DMS53 treated with DMSO at 0.1 percent for 48 hours (cell line): ENCODE data around the gene CHCHD3.
A peak's percentile ranks its signal among the peaks of the same experiment; 100 is the strongest.

Source experiments
- DNase-seq: peaks from one replicate; lab custom pipeline; 2025; ENCODE audit not compliant: unreplicated experiment; lab: John Stamatoyannopoulos, UW

Gene CHCHD3

GRCh38 chr7:133079296-133079695, 2.6 kb downstream of the CHCHD3 start:
- no peak for DNase-seq

- no peak for DNase-seq
These were observed 4.5 kb downstream of the CHCHD3 start for GRCh38 chr7:133077394-133077793.

- DNase-seq = no peak
These were observed 5.7 kb downstream of the CHCHD3 start for GRCh38 chr7:133076142-133076541.

- DNase-seq = no peak
These were observed 10.4 kb downstream of the CHCHD3 start for GRCh38 chr7:133071506-133071905.

GRCh38 chr7:133070562-133070961, 11.3 kb downstream of the CHCHD3 start:
- peak; percentile 69 for DNase-seq

GRCh38 chr7:133065301-133065700, 16.6 kb downstream of the CHCHD3 start:
- DNase-seq = no peak

- DNase-seq = no peak
These were observed 17.6 kb downstream of the CHCHD3 start for GRCh38 chr7:133064082-133064820.

GRCh38 chr7:133061792-133062191, 20.1 kb downstream of the CHCHD3 start:
- no peak for DNase-seq

- DNase-seq = no peak
These were observed 20.5 kb downstream of the CHCHD3 start for GRCh38 chr7:133061357-133061756.

GRCh38 chr7:133060004-133060403, 21.9 kb downstream of the CHCHD3 start:
- DNase-seq = no peak

- no peak for DNase-seq
These were observed 22.6 kb downstream of the CHCHD3 start for GRCh38 chr7:133059263-133059662.

- DNase-seq = no peak
These were observed 25.3 kb downstream of the CHCHD3 start for GRCh38 chr7:133056370-133057238.

- DNase-seq = no peak
These were observed 27.6 kb downstream of the CHCHD3 start for GRCh38 chr7:133054162-133054840.

- no peak for DNase-seq
These were observed 28.5 kb downstream of the CHCHD3 start for GRCh38 chr7:133053321-133053891.

GRCh38 chr7:133052826-133053225, 29.1 kb downstream of the CHCHD3 start:
- DNase-seq = no peak

- no peak for DNase-seq
These were observed 29.5 kb downstream of the CHCHD3 start for GRCh38 chr7:133052401-133052756.

GRCh38 chr7:133051719-133052400, 30.0 kb downstream of the CHCHD3 start:
- no peak for DNase-seq

GRCh38 chr7:133051066-133051465, 30.8 kb downstream of the CHCHD3 start:
- no peak for DNase-seq

- DNase-seq = no peak
These were observed 31.5 kb downstream of the CHCHD3 start for GRCh38 chr7:133050200-133050995.

GRCh38 chr7:133048589-133048988, 33.3 kb downstream of the CHCHD3 start:
- no peak for DNase-seq
